ENCODE results near the gene MMRN1.

MMRN1 gene, protein sequence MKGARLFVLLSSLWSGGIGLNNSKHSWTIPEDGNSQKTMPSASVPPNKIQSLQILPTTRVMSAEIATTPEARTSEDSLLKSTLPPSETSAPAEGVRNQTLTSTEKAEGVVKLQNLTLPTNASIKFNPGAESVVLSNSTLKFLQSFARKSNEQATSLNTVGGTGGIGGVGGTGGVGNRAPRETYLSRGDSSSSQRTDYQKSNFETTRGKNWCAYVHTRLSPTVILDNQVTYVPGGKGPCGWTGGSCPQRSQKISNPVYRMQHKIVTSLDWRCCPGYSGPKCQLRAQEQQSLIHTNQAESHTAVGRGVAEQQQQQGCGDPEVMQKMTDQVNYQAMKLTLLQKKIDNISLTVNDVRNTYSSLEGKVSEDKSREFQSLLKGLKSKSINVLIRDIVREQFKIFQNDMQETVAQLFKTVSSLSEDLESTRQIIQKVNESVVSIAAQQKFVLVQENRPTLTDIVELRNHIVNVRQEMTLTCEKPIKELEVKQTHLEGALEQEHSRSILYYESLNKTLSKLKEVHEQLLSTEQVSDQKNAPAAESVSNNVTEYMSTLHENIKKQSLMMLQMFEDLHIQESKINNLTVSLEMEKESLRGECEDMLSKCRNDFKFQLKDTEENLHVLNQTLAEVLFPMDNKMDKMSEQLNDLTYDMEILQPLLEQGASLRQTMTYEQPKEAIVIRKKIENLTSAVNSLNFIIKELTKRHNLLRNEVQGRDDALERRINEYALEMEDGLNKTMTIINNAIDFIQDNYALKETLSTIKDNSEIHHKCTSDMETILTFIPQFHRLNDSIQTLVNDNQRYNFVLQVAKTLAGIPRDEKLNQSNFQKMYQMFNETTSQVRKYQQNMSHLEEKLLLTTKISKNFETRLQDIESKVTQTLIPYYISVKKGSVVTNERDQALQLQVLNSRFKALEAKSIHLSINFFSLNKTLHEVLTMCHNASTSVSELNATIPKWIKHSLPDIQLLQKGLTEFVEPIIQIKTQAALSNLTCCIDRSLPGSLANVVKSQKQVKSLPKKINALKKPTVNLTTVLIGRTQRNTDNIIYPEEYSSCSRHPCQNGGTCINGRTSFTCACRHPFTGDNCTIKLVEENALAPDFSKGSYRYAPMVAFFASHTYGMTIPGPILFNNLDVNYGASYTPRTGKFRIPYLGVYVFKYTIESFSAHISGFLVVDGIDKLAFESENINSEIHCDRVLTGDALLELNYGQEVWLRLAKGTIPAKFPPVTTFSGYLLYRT

GRCh38 chr4:89894649-89895550 lies at the start of gene MMRN1:
TSS of gene MMRN1 (plus strand) at chr4:89894854. CDS start at chr4:89894972, 118 bp downstream.
- DNase-seq (ENCODE audit: low read depth): no peak

GRCh38 chr4:89847571-89848325 lies 46.9 kb upstream of the MMRN1 start:
- no peak for DNase-seq (ENCODE audit: low read depth)

- no peak for DNase-seq (ENCODE audit: low read depth)
These were observed 39.4 kb upstream of the MMRN1 start for GRCh38 chr4:89855236-89855635.

- DNase-seq (ENCODE audit: low read depth): no peak
These were observed 33.7 kb upstream of the MMRN1 start for GRCh38 chr4:89860971-89861370.

DNA sequence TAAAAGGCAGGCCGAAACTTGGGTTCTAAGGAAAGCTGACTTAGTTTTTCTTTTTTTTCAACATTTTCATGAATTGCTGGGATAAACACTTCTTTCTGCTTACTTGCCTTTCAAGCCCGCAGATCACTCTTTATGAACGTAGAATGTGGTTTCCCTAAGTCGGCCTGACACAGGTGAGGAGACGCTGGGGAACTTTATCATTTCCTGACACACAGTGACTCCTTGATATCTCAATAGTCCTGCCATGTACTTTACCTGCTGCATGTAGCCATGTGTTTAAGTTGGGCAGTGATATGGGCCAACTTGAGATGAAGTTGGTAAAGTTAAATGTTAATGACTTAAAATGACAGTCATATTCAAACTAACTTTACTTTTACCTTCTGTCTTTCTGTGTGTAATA lies 31.1 kb upstream of the MMRN1 start:
- DNase-seq (ENCODE audit: low read depth): no peak

- DNase-seq (ENCODE audit: low read depth): no peak
These were observed 26.4 kb upstream of the MMRN1 start for GRCh38 chr4:89868276-89868675.

- DNase-seq (ENCODE audit: low read depth): no peak
These were observed 25.6 kb upstream of the MMRN1 start for GRCh38 chr4:89868999-89869589.

DNA sequence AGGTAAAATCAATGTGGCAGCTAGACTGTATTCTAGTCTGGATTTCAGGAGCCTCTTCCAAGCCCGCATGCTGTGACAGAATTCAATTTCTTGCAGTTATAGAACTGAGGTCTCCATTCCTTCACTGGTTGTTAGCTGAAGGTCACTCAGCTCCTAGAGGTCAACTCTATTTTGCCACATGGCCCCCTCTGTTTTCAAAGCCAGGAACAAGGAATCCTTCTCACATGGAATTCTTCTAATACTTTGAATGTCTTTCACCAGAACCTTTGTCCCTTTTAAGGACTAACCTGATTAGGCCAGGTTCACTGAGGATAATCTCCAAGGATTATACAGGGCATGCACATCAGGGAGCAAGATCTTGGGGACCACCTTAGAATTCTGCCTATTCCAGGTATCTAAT lies 23.4 kb upstream of the MMRN1 start:
- DNase-seq (ENCODE audit: low read depth): no peak

GRCh38 chr4:89876548-89876947 lies 18.1 kb upstream of the MMRN1 start:
- no peak for DNase-seq (ENCODE audit: low read depth)

DNA sequence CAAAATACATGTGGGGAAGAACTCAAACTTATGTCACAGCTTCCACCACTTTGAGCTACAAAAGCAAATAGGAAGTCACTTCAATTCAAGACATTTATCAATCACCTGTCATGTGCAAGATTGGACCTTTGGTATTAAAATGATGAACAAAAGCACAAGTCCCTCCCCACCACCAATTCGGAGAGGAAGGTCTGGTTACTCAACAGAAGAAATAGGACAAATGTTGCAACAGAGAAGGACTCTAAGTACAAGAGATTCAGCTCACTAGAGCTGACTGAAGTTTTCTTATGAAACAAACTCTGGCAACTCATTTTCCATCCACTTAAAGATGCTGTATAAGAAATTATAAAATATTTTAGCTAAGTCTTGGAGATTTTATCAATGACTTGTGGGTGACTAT lies 16.0 kb upstream of the MMRN1 start:
- no peak for DNase-seq (ENCODE audit: low read depth)

GRCh38 chr4:89879215-89879614 lies 15.4 kb upstream of the MMRN1 start:
- no peak for DNase-seq (ENCODE audit: low read depth)

- DNase-seq (ENCODE audit: low read depth): no peak
These were observed 5.4 kb upstream of the MMRN1 start for GRCh38 chr4:89889289-89889688.

GRCh38 chr4:89897867-89898266 lies 3.2 kb downstream of the MMRN1 start:
- DNase-seq (ENCODE audit: low read depth): no peak

GRCh38 chr4:89898304-89898716 lies 3.7 kb downstream of the MMRN1 start:
- no peak for DNase-seq (ENCODE audit: low read depth)

DNA sequence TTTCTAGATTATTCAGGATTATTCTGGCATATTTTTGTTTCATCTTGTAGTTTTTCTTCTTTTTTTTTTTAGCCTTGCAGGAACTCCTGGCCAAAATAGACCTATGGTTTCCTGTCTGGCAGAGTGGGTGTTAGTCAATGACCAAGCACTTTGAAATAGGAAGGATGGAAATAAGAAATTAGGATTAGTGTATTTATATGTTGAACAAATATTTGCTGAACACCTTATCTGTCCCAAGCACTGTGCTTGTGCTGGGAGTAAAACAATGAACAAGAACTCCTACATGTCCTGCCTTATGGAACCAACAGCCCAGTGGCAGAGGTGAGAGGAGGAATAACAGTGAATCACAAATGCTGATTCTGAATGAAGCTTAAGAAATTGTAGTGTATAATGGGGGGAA lies 4.5 kb downstream of the MMRN1 start:
- no peak for DNase-seq (ENCODE audit: low read depth)

DNA sequence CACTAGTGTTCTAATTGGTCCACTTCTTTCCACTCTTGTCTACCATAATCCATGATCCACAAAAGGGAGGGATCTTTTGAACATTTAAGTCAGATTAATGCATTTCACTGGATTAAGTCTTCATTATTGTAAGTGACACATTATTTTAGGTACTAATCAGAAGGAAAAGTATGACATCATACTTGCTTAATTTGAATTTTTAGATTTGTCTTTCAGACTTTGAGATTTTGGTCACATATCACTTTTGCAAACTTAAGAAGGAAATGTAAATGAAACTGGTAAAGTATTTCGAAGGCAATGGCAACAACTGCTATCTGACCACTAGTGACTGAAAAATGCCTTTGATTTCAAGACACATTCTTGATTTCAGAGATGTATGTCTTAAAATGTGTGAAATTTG lies 5.2 kb downstream of the MMRN1 start:
- no peak for DNase-seq (ENCODE audit: low read depth)

DNA sequence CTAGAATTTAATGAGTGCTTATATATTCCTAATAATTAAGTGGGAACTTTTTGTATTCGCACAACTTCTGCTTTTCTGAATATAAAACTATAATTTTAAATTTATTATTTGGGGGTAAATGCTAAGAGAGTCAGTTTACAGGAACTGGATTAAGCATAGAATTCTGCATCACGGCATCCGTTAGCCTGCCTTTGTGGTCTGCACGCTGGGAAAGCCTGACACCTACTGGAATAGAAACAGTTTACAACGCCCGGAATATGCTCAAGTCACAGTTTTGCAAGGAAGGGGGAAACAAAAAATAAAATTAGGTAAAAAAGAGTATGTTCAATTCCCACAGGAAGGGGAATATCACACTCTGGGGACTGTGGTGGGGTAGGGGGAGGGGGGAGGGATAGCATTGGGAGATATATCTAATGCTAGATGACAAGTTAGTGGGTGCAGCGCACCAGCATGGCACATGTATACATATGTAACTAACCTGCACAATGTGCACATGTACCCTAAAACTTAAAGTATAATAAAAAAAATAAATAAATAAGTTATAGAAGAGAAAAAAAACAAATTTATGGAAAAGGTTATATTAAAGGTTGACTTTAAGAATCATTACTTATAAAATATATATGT lies 7.3 kb downstream of the MMRN1 start:
- peak; percentile 44 for DNase-seq (ENCODE audit: low read depth)

- DNase-seq (ENCODE audit: low read depth): no peak
These were observed 9.9 kb downstream of the MMRN1 start for GRCh38 chr4:89904524-89904923.

- DNase-seq (ENCODE audit: low read depth): no peak
These were observed 11.7 kb downstream of the MMRN1 start for GRCh38 chr4:89906316-89906715.

All from activated T-cell treated with anti-CD3 and anti-CD28 coated beads for 24 hours (primary cell).